OCI-LY3 (cell line): ENCODE data around the gene ACACA.

Experiments used
- H2AFZ ChIP-seq: fragments of 200-600, 300-600 bp; shearing (Covaris generic); 2 replicates; pipeline ENCODE4 v1.6.0; 2014; ENCODE audit warnings: antibody characterized with exemption, low read depth, low read length
- H3K27ac ChIP-seq: fragments of 200-600, 300-600 bp; sonication (generic); 2 replicates; pipeline ENCODE4 v1.5.1; 2014; ENCODE audit warnings: mild to moderate bottlenecking, low read length, moderate library complexity, mixed read lengths
- H3K27me3 ChIP-seq: fragments of 200-600, 300-600 bp; sonication (generic); 2 replicates; pipeline ENCODE4 v1.6.1; 2014; ENCODE audit warnings: low read depth, low read length, mixed read lengths
- H3K36me3 ChIP-seq: fragments of 200-600, 300-600 bp; sonication (generic); replicated peaks from 2 replicates; pipeline ENCODE3; 2014; ENCODE audit warnings: low read depth, low read length, mixed read lengths
- H3K4me1 ChIP-seq: fragments of 300-600, 200-600 bp; sonication (generic); 2 replicates; pipeline ENCODE4 v1.6.1; 2014; ENCODE audit warnings: low read length, mixed read lengths
- H3K4me2 ChIP-seq: fragments of 200-600, 300-600 bp; sonication (generic); 2 replicates; pipeline ENCODE4 v1.6.1; 2014; ENCODE audit warnings: low read length, mixed read lengths
- H3K4me3 ChIP-seq: fragments of 300-600, 200-600 bp; sonication (generic); 2 replicates; pipeline ENCODE4 v1.5.1; 2014; ENCODE audit warnings: antibody characterized with exemption, mild to moderate bottlenecking, low read length, moderate library complexity
- H3K79me2 ChIP-seq: fragments of 300-600, 200-600 bp; shearing (Covaris generic); 2 replicates; pipeline ENCODE4 v1.6.1; 2014; ENCODE audit warnings: mild to moderate bottlenecking, low read length, mixed read lengths
- H3K9ac ChIP-seq: fragments of 300-600, 200-600 bp; shearing (Covaris generic); 2 replicates; pipeline ENCODE4 v1.6.0; 2014; ENCODE audit warnings: mild to moderate bottlenecking, low read length, moderate library complexity
- H3K9me3 ChIP-seq: fragments of 200-600, 300-600 bp; shearing (Covaris generic); 2 replicates; pipeline ENCODE4 v1.6.1; 2014; ENCODE audit warnings: low read length, mixed read lengths; ENCODE audit not compliant: insufficient read depth
- H4K20me1 ChIP-seq: fragments of 200-600, 300-600 bp; sonication (generic); 2 replicates; pipeline ENCODE4 v1.6.1; 2016; ENCODE audit warnings: low read length, mixed read lengths; ENCODE audit not compliant: insufficient read depth
- CTCF ChIP-seq: fragments of 200-600, 300-600 bp; sonication (generic); IDR thresholded peaks from 2 replicates; pipeline ENCODE4 v1.5.1; 2014; ENCODE audit warnings: antibody characterized with exemption, low read length, low read depth
- EZH2phosphoT487 ChIP-seq: fragments of 200-600 bp; shearing (Covaris generic); IDR thresholded peaks from 2 replicates; pipeline ENCODE4 v1.6.1; 2018; ENCODE audit warnings: antibody characterized with exemption, mixed run types, low read depth

Gene ACACA

GRCh38 chr17:37090941-37091340 is 315.7 kb downstream of the ACACA start:
- H3K27ac ChIP-seq = no peak overlapping the region
- H3K27me3 ChIP-seq = no peaks in the 10 kb centered on the region
- no peaks in the 10 kb centered on the region for H4K20me1 ChIP-seq
- H3K4me2 ChIP-seq = no peak overlapping the region
- TF ChIP-seq CTCF (no peak), EZH2phosphoT487 (no peak)
- H3K9me3 ChIP-seq = no peaks in the 10 kb centered on the region
- H3K79me2 ChIP-seq = no peaks in the 10 kb centered on the region
- no peaks in the 10 kb centered on the region for H3K4me1 ChIP-seq
- H3K4me3 ChIP-seq = no peak overlapping the region
- H2AFZ ChIP-seq = no peak overlapping the region
- H3K36me3 ChIP-seq = peaks cover 36% of the 10 kb centered on the region
- no peak overlapping the region for H3K9ac ChIP-seq

- H3K36me3 ChIP-seq = peaks cover 34% of the 10 kb centered on the region
- no peak overlapping the region for H3K4me2 ChIP-seq
- no peaks in the 10 kb centered on the region for H3K9me3 ChIP-seq
- H3K9ac ChIP-seq = no peak overlapping the region
- H3K27ac ChIP-seq = no peak overlapping the region
- H3K27me3 ChIP-seq = no peaks in the 10 kb centered on the region
- no peaks in the 10 kb centered on the region for H3K79me2 ChIP-seq
- H3K4me1 ChIP-seq = no peaks in the 10 kb centered on the region
- no peaks in the 10 kb centered on the region for H4K20me1 ChIP-seq
- TF ChIP-seq EZH2phosphoT487 = no peak
- TF ChIP-seq CTCF = no peak
- H3K4me3 ChIP-seq = no peak overlapping the region
- no peak overlapping the region for H2AFZ ChIP-seq
These were observed 316.7 kb downstream of the ACACA start for GRCh38 chr17:37089956-37090355.

GRCh38 chr17:37088913-37089312 is 317.7 kb downstream of the ACACA start:
- TF ChIP-seq EZH2phosphoT487 (no peak), CTCF (no peak)
- H3K79me2 ChIP-seq = no peaks in the 10 kb centered on the region
- no peaks in the 10 kb centered on the region for H3K27me3 ChIP-seq
- no peaks in the 10 kb centered on the region for H4K20me1 ChIP-seq
- H2AFZ ChIP-seq = no peak overlapping the region
- H3K9ac ChIP-seq = no peak overlapping the region
- H3K9me3 ChIP-seq = no peaks in the 10 kb centered on the region
- no peaks in the 10 kb centered on the region for H3K4me1 ChIP-seq
- H3K27ac ChIP-seq = no peak overlapping the region
- H3K4me2 ChIP-seq = no peak overlapping the region
- peaks cover 34% of the 10 kb centered on the region for H3K36me3 ChIP-seq
- H3K4me3 ChIP-seq = no peak overlapping the region

GRCh38 chr17:37088459-37088858 is 318.2 kb downstream of the ACACA start:
- no peaks in the 10 kb centered on the region for H3K4me1 ChIP-seq

More at GRCh38 chr17:37088459-37088858, 318.2 kb downstream of the ACACA start:
- no peak for TF ChIP-seq CTCF
- no peak for TF ChIP-seq EZH2phosphoT487
- Histone ChIP-seq H3K27me3 (no peaks in the 10 kb centered on the region), H3K79me2 (no peaks in the 10 kb centered on the region), H3K27ac (no peak overlapping the region), H3K36me3 (peaks cover 34% of the 10 kb centered on the region), H3K4me3 (no peak overlapping the region), H4K20me1 (no peaks in the 10 kb centered on the region), H3K4me2 (no peak overlapping the region), H2AFZ (no peak overlapping the region), H3K9me3 (no peaks in the 10 kb centered on the region), H3K9ac (no peak overlapping the region)
